IPS-18a (cell line): Measurements from ENCODE around the gene CFLAR.
"Not testable (repeated sequence)": the region's sequence is repeated elsewhere in the genome, so short reads cannot be mapped to it uniquely, and the experiment has no call there.

Experiments used
- H3K27ac ChIP-seq: one replicate; pipeline ENCODE4 v1.5.1; 2013; ENCODE audit warnings: low read length
- H3K27me3 ChIP-seq: one replicate; pipeline ENCODE4 v1.6.1; 2013; ENCODE audit warnings: mild to moderate bottlenecking, low read length; ENCODE audit not compliant: control insufficient read depth, insufficient read depth
- H3K36me3 ChIP-seq: one replicate; pipeline ENCODE4 v1.6.1; 2013; ENCODE audit warnings: low read depth, low read length; ENCODE audit not compliant: control insufficient read depth
- H3K4me1 ChIP-seq: one replicate; pipeline ENCODE4 v1.6.1; 2013; ENCODE audit warnings: low read depth, low read length; ENCODE audit not compliant: control insufficient read depth
- H3K4me3 ChIP-seq: one replicate; pipeline ENCODE4 v1.5.1; 2013; ENCODE audit warnings: low read length
- H3K9ac ChIP-seq: one replicate; pipeline ENCODE4 v1.6.1; 2013; ENCODE audit warnings: mild to moderate bottlenecking, low read length, moderate library complexity
- H3K9me3 ChIP-seq: one replicate; pipeline ENCODE4 v1.6.1; 2013; ENCODE audit warnings: low read depth, low read length; ENCODE audit not compliant: control insufficient read depth

CFLAR gene

GRCh38 chr2:201107624-201108023 lies 8.3 kb upstream of the CFLAR start:
- H3K27me3 ChIP-seq: no peaks in the 10 kb centered on the region
- no peaks in the 10 kb centered on the region for H3K36me3 ChIP-seq
- no peak overlapping the region for H3K4me3 ChIP-seq
- H3K4me1 ChIP-seq: no peaks in the 10 kb centered on the region
- no peak overlapping the region for H3K27ac ChIP-seq
- H3K9me3 ChIP-seq: no peaks in the 10 kb centered on the region
- H3K9ac ChIP-seq: no peak overlapping the region

GRCh38 chr2:201108341-201108740 lies 7.6 kb upstream of the CFLAR start:
- Histone ChIP-seq H3K4me1 (no peaks in the 10 kb centered on the region), H3K36me3 (no peaks in the 10 kb centered on the region), H3K9me3 (no peaks in the 10 kb centered on the region), H3K27ac (no peak overlapping the region), H3K9ac (no peak overlapping the region), H3K27me3 (no peaks in the 10 kb centered on the region), H3K4me3 (no peak overlapping the region)

DNA sequence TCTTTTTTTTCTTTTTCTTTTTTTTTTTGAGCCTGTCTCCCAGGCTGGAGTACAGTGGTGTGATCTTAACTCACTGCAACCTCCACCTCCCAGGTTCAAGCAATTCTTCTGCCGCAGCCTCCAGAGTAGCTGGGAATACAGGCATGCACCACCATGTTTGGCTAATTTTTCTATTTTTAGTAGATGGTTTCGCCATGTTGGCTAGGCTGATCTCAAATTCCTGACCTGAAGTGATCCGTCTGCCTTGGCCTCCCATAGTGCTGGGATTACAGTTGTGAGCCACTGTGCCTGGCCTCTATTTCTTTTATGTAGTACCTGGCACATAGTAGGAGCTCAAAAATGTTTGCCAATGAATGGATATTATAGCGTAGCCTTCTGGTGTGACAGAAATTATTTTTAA lies 6.8 kb upstream of the CFLAR start:
- H3K27ac ChIP-seq: no peak overlapping the region
- H3K4me1 ChIP-seq: no peaks in the 10 kb centered on the region
- no peaks in the 10 kb centered on the region for H3K36me3 ChIP-seq
- H3K4me3 ChIP-seq: no peak overlapping the region
- H3K9me3 ChIP-seq: no peaks in the 10 kb centered on the region
- H3K9ac ChIP-seq: no peak overlapping the region
- no peaks in the 10 kb centered on the region for H3K27me3 ChIP-seq

GRCh38 chr2:201110615-201111014 lies 5.3 kb upstream of the CFLAR start:
- Histone ChIP-seq H3K27me3 (no peaks in the 10 kb centered on the region), H3K36me3 (no peaks in the 10 kb centered on the region), H3K9ac (no peak overlapping the region), H3K4me1 (no peaks in the 10 kb centered on the region), H3K4me3 (no peak overlapping the region), H3K27ac (no peak overlapping the region), H3K9me3 (no peaks in the 10 kb centered on the region)

- Histone ChIP-seq H3K9ac (no peak overlapping the region), H3K27ac (no peak overlapping the region), H3K4me1 (no peaks in the 10 kb centered on the region), H3K27me3 (no peaks in the 10 kb centered on the region), H3K9me3 (no peaks in the 10 kb centered on the region), H3K36me3 (no peaks in the 10 kb centered on the region), H3K4me3 (no peak overlapping the region)
These were observed 4.9 kb upstream of the CFLAR start for GRCh38 chr2:201111096-201111495.

DNA sequence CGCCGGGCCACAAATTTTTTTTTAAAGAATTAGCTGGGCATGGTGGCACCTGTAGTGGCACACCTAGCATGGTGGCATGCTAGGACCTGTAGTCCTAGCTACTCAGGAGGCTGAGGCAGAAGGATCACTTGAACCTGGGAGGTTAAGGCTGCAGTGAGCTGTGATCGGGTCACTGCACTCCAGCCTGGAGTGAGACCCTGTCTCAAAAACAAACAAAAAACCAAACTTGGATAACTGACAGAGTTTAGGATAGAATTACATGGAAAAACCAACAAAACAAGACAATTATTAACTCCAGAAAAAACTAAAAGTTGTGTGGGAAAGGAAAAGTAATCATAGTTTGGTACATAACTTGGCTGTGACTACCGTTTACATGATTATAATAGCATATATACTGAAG lies 1.6 kb upstream of the CFLAR start:
- no peak overlapping the region for H3K4me3 ChIP-seq
- no peak overlapping the region for H3K27ac ChIP-seq
- H3K9ac ChIP-seq: no peak overlapping the region
- H3K36me3 ChIP-seq: no peaks in the 10 kb centered on the region
- peaks cover 5% of the 10 kb centered on the region for H3K4me1 ChIP-seq
- H3K27me3 ChIP-seq: no peaks in the 10 kb centered on the region
- H3K9me3 ChIP-seq: no peaks in the 10 kb centered on the region

- Histone ChIP-seq H3K36me3 (no peaks in the 10 kb centered on the region), H3K9me3 (no peaks in the 10 kb centered on the region), H3K4me1 (peaks cover 5% of the 10 kb centered on the region), H3K27me3 (no peaks in the 10 kb centered on the region), H3K9ac (no peak overlapping the region), H3K27ac (no peak overlapping the region), H3K4me3 (no peak overlapping the region)
These were observed 1.1 kb upstream of the CFLAR start for GRCh38 chr2:201114846-201115245.

GRCh38 chr2:201116959-201117734 lies 1.2 kb downstream of the CFLAR start:
- H3K9me3 ChIP-seq: no peaks in the 10 kb centered on the region
- H3K27me3 ChIP-seq: no peaks in the 10 kb centered on the region
- H3K4me3 ChIP-seq: no peak overlapping the region
- no peaks in the 10 kb centered on the region for H3K36me3 ChIP-seq
- no peak overlapping the region for H3K27ac ChIP-seq
- H3K4me1 ChIP-seq: peaks cover 5% of the 10 kb centered on the region
- H3K9ac ChIP-seq: no peak overlapping the region

DNA sequence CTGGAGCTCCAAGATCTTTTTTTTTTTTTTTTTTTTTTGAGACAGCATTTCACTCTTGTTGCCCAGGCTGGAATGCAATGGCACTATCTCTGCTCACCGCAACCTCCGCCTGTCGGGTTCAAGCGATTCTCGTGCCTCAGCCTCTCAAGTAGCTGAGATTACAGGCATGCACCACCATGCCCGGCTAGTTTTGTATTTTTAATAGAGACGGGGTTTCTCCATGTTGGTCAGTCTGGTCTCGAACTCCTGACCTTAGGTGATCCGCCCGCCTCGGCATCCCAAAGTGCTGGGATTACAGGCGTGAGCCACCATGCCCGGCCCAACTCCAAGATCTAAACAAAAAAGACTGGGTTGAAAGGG lies 1.8 kb downstream of the CFLAR start:
- not testable (repeated sequence) for H3K4me1 ChIP-seq, H3K27me3 ChIP-seq, H3K36me3 ChIP-seq, H3K9ac ChIP-seq, H3K4me3 ChIP-seq, H3K9me3 ChIP-seq, H3K27ac ChIP-seq

GRCh38 chr2:201118121-201118960 lies 2.4 kb downstream of the CFLAR start:
- Histone ChIP-seq H3K27me3 (no peaks in the 10 kb centered on the region), H3K4me1 (peaks cover 5% of the 10 kb centered on the region), H3K36me3 (no peaks in the 10 kb centered on the region), H3K27ac (no peak overlapping the region), H3K9me3 (no peaks in the 10 kb centered on the region), H3K9ac (no peak overlapping the region), H3K4me3 (peak overlapping the region; percentile 51)

- H3K9ac ChIP-seq: no peak overlapping the region
- H3K4me3 ChIP-seq: peak overlapping the region; percentile 51
- H3K36me3 ChIP-seq: no peaks in the 10 kb centered on the region
- no peaks in the 10 kb centered on the region for H3K27me3 ChIP-seq
- no peak overlapping the region for H3K27ac ChIP-seq
- H3K4me1 ChIP-seq: peaks cover 5% of the 10 kb centered on the region
- H3K9me3 ChIP-seq: no peaks in the 10 kb centered on the region
These were observed 3.2 kb downstream of the CFLAR start for GRCh38 chr2:201118961-201119854.
